Activated T-helper 2 cell treated with anti-CD3 and anti-CD28 coated beads, Interferon-gamma antibody, Interleukin-2, Interleukin-4, amounts not matched to agents 10 μg/mL and 5 μg/mL and 100 μg/mL, durations not matched to agents 14 hours and 24 hours and 36 hours (primary cell): Measurements from ENCODE around the gene VEPH1. TPM values are rescaled to one million over a fixed set of nuclear protein-coding genes. Genes with fewer than 3 reads are reported as not detected.

Source experiments
- DNase-seq: peaks from one replicate; pipeline ENCODE4 v3.0.0; 2021; ENCODE audit warnings: low spot score
- H3K27ac Mint-ChIP-seq: one replicate; pipeline ENCODE4 v1.8.0; 2021; ENCODE audit warnings: mixed read lengths
- H3K27me3 Mint-ChIP-seq: one replicate; pipeline ENCODE4 v1.8.0; 2021; ENCODE audit warnings: low read depth, mixed read lengths
- H3K36me3 Mint-ChIP-seq: one replicate; pipeline ENCODE4 v1.8.0; 2021; ENCODE audit warnings: low read depth, mixed read lengths
- H3K4me1 Mint-ChIP-seq: one replicate; pipeline ENCODE4 v1.8.0; 2021; ENCODE audit warnings: low read depth, mixed read lengths
- H3K4me3 Mint-ChIP-seq: one replicate; pipeline ENCODE4 v1.8.0; 2021; ENCODE audit warnings: low read depth, mild to moderate bottlenecking, moderate library complexity, mixed read lengths
- H3K9me3 Mint-ChIP-seq: one replicate; pipeline ENCODE4 v1.8.0; 2021; ENCODE audit warnings: mixed read lengths
- intact Hi-C: fragments of 100-400 bp; cut with micrococcal nuclease; formaldehyde crosslinking; loops from one replicate; pipeline ENCODE4 v1.15.1; 2023
- total RNA-seq: library from RNA; stranded (reverse); gene quantifications from 2 replicates; pipeline ENCODE4 v1.2.3, GENCODE V29; 2022

VEPH1 gene
- total RNA-seq, 1 donor from 2014 or later, result not detected

GRCh38 chr3:157381606-157382005, 121.6 kb downstream of the VEPH1 start:
- Mint-ChIP-seq H3K4me1 (no peaks in the 10 kb centered on the region), H3K36me3 (no peaks in the 10 kb centered on the region), H3K27ac (no peak overlapping the region), H3K27me3 (no peaks in the 10 kb centered on the region), H3K4me3 (no peak overlapping the region), H3K9me3 (no peaks in the 10 kb centered on the region)
- intact Hi-C loops, result no loop called here
- DNase-seq, result no peak

DNA sequence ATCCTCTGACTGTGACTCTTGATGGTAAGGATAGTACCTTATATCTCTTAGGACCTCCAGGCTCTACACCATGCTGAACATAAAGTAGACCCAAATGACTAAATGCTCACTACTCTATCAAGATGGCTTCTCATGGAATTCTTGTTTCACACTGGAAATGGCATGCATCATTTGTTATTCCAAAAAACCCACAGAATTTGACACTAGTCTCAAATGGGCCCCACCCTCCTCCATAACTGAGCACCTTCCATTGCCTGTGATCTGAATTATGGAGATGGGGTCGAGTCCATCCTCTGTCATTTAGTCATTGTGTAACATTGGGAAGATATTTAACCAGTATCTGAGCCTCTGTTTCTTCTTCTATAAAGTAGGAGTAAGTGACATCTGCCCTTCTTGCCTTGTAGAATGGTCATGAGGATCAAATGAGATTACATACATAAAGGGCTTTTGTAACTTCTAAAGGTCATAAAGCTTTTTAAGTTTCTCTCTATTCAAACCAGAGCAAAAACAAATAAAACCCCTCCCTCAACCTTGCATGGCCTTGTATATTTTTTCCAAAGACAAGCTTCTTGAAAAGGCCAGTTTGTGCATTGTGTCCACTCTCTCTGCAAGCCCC, 123.6 kb downstream of the VEPH1 start:
- Mint-ChIP-seq H3K4me3 (no peak overlapping the region), H3K9me3 (no peaks in the 10 kb centered on the region), H3K27ac (no peak overlapping the region), H3K36me3 (no peaks in the 10 kb centered on the region), H3K4me1 (no peaks in the 10 kb centered on the region), H3K27me3 (no peaks in the 10 kb centered on the region)
- no peak for DNase-seq
- intact Hi-C loops, result no loop called here

GRCh38 chr3:157376603-157377300, 126.5 kb downstream of the VEPH1 start:
- Mint-ChIP-seq H3K4me3 (no peak overlapping the region), H3K27me3 (no peaks in the 10 kb centered on the region), H3K4me1 (no peaks in the 10 kb centered on the region), H3K36me3 (no peaks in the 10 kb centered on the region), H3K27ac (no peak overlapping the region), H3K9me3 (no peaks in the 10 kb centered on the region)
- no peak for DNase-seq
- intact Hi-C loops, result no loop called here

DNA sequence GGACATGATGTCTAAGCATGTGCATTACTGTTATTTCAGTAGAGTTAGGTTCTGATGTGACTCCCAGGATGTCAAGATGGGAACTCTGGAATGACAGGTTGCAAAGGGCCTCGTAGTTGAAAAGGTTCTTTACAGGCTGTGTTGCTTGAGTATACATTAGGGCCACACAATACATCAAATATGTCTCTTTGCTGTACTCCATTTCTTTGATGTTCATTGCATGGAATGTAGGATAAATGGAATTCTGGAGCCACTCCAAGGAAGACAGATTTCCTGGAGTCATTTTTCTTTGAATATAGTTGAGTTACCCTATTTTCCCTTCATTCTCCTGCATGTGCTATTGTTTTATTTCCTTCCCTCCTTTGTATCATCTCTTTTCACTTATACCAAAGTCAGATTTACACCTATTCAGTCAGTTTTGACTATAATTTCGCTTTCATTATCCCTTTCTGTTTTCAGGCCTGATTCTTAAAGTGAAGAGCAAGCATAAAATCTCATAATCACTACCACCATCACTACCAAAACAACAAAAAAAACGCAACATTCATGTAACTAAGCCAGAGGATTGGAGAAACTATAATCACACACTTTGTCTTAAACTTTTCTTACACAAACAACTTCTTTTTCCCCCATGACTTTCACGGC, 127.8 kb downstream of the VEPH1 start:
- Mint-ChIP-seq H3K4me3 (no peak overlapping the region), H3K9me3 (no peaks in the 10 kb centered on the region), H3K27me3 (no peaks in the 10 kb centered on the region), H3K36me3 (no peaks in the 10 kb centered on the region), H3K27ac (no peak overlapping the region), H3K4me1 (no peaks in the 10 kb centered on the region)
- intact Hi-C loops, result no loop called here
- DNase-seq, result no peak

- Mint-ChIP-seq H3K4me3 (no peak overlapping the region), H3K9me3 (no peaks in the 10 kb centered on the region), H3K4me1 (no peaks in the 10 kb centered on the region), H3K36me3 (no peaks in the 10 kb centered on the region), H3K27me3 (no peaks in the 10 kb centered on the region), H3K27ac (no peak overlapping the region)
- intact Hi-C loops, result no loop called here
- no peak for DNase-seq
Measured at GRCh38 chr3:157374933-157375332, 128.3 kb downstream of the VEPH1 start.

- H3K4me1 Mint-ChIP-seq, result no peaks in the 10 kb centered on the region
- no peaks in the 10 kb centered on the region for H3K36me3 Mint-ChIP-seq
- H3K4me3 Mint-ChIP-seq, result no peak overlapping the region
- intact Hi-C loops, result no loop called here
- H3K27me3 Mint-ChIP-seq, result no peaks in the 10 kb centered on the region
- H3K27ac Mint-ChIP-seq, result no peak overlapping the region
- no peak for DNase-seq
- no peaks in the 10 kb centered on the region for H3K9me3 Mint-ChIP-seq
Measured at GRCh38 chr3:157373783-157374182, 129.4 kb downstream of the VEPH1 start.

GRCh38 chr3:157370867-157371266, 132.3 kb downstream of the VEPH1 start:
- H3K27ac Mint-ChIP-seq, result no peak overlapping the region
- no peak overlapping the region for H3K4me3 Mint-ChIP-seq
- H3K36me3 Mint-ChIP-seq, result no peaks in the 10 kb centered on the region
- no peaks in the 10 kb centered on the region for H3K4me1 Mint-ChIP-seq
- intact Hi-C loops, result no loop called here
- H3K27me3 Mint-ChIP-seq, result no peaks in the 10 kb centered on the region
- H3K9me3 Mint-ChIP-seq, result no peaks in the 10 kb centered on the region
- no peak for DNase-seq

DNA sequence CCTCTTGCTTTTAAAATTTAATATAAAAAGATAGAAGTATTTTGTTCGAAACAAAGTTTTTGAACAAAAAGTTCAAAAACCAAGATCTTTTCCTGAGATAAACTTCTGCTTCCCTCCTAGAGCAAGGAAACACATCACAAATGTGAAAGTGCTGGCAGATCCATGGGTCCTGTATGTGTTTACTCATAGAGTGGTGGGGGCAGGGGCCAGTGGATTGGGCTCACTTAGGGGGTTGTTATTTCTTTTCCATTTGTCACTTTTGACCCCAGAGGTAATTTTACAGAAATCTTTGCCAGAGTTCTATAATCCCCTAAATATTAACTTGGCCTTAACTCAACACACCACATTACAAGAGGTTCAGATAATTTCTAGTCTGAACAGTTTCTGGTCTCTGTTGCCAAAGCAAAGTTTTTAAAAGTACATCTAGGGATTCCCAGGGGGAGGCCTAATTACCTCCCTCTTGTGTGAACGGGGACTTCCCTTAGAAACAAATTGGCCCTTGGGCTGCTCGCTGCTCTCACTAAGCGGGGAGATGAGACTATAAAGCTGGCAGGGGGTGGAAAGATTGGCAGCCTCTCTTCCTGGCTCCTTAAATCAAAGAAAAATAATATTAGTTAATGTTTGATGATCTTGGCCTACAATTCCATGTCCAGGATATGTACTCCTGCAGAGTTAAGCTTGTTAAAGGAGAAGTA, 133.3 kb downstream of the VEPH1 start:
- Mint-ChIP-seq H3K4me3 (no peak overlapping the region), H3K9me3 (no peaks in the 10 kb centered on the region), H3K4me1 (no peaks in the 10 kb centered on the region), H3K27me3 (no peaks in the 10 kb centered on the region), H3K27ac (no peak overlapping the region), H3K36me3 (no peaks in the 10 kb centered on the region)
- intact Hi-C loops, result no loop called here
- no peak for DNase-seq

DNA sequence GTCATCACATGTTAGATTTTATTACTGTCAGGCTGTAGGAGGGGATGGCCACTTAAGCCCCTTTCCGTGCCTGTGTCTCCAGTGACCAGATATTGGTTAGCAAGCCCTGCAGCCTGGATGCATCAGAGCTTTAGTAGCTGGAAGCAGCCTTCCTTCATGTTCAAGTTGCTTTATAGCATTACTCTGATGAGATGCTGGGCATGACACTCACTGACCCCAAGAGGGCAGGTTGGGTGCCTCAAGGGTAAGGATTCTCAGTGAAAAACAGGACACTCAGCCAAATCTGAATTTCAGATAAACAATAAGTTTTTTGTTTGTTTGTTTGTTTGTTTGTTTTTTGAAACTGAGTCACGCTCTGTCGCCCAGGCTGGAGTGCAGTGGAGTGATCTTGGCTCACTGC, 135.0 kb downstream of the VEPH1 start:
- intact Hi-C loops, result no loop called here
- H3K4me3 Mint-ChIP-seq, result no peak overlapping the region
- no peaks in the 10 kb centered on the region for H3K27me3 Mint-ChIP-seq
- H3K27ac Mint-ChIP-seq, result no peak overlapping the region
- no peaks in the 10 kb centered on the region for H3K36me3 Mint-ChIP-seq
- H3K9me3 Mint-ChIP-seq, result no peaks in the 10 kb centered on the region
- DNase-seq, result no peak
- no peaks in the 10 kb centered on the region for H3K4me1 Mint-ChIP-seq

GRCh38 chr3:157363393-157363792, 139.8 kb downstream of the VEPH1 start:
- Mint-ChIP-seq H3K27me3 (no peaks in the 10 kb centered on the region), H3K36me3 (no peaks in the 10 kb centered on the region), H3K9me3 (no peaks in the 10 kb centered on the region), H3K4me1 (no peaks in the 10 kb centered on the region), H3K27ac (no peak overlapping the region), H3K4me3 (no peak overlapping the region)
- DNase-seq, result no peak
- intact Hi-C loops, result no loop called here

- H3K4me3 Mint-ChIP-seq, result no peak overlapping the region
- no peak for DNase-seq
- intact Hi-C loops, result no loop called here
- H3K4me1 Mint-ChIP-seq, result no peaks in the 10 kb centered on the region
- no peaks in the 10 kb centered on the region for H3K36me3 Mint-ChIP-seq
- H3K9me3 Mint-ChIP-seq, result no peaks in the 10 kb centered on the region
- H3K27me3 Mint-ChIP-seq, result no peaks in the 10 kb centered on the region
- H3K27ac Mint-ChIP-seq, result no peak overlapping the region
Measured at GRCh38 chr3:157362348-157362747, 140.9 kb downstream of the VEPH1 start.

DNA sequence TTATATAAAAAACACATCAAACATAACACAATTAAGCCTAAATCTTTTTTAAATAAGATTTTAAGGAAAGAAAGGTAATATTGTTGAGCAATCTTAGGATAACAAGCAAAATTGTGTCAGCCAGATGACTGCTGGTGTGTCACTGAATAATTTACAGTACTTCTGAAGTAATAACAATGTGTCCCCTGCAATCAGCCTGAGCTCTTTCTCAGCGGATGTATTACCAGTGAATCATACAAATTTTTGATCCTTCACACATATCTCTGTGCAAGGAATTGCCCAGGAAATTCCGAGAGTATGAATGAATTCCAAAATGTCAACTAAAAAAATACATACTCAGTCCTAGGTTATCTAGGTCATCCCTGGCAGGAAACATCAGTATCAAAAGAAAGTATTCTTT, 143.2 kb downstream of the VEPH1 start:
- no peak for DNase-seq
- Mint-ChIP-seq H3K4me3 (no peak overlapping the region), H3K9me3 (no peaks in the 10 kb centered on the region), H3K36me3 (no peaks in the 10 kb centered on the region), H3K27me3 (no peaks in the 10 kb centered on the region), H3K27ac (no peak overlapping the region), H3K4me1 (no peaks in the 10 kb centered on the region)
- intact Hi-C loops, result no loop called here

GRCh38 chr3:157356541-157356940, 146.7 kb downstream of the VEPH1 start:
- no peaks in the 10 kb centered on the region for H3K36me3 Mint-ChIP-seq
- H3K4me3 Mint-ChIP-seq, result no peak overlapping the region
- H3K9me3 Mint-ChIP-seq, result no peaks in the 10 kb centered on the region
- H3K4me1 Mint-ChIP-seq, result no peaks in the 10 kb centered on the region
- no peak for DNase-seq
- no peaks in the 10 kb centered on the region for H3K27me3 Mint-ChIP-seq
- intact Hi-C loops, result no loop called here
- no peak overlapping the region for H3K27ac Mint-ChIP-seq
